ENCODE results near the gene PDCD2L. TPM values are rescaled to one million over a fixed set of nuclear protein-coding genes. Genes with fewer than 3 reads are reported as not detected.

PDCD2L gene
- total RNA-seq, 1 experiment from 2014 or later = 43.4 TPM

DNA sequence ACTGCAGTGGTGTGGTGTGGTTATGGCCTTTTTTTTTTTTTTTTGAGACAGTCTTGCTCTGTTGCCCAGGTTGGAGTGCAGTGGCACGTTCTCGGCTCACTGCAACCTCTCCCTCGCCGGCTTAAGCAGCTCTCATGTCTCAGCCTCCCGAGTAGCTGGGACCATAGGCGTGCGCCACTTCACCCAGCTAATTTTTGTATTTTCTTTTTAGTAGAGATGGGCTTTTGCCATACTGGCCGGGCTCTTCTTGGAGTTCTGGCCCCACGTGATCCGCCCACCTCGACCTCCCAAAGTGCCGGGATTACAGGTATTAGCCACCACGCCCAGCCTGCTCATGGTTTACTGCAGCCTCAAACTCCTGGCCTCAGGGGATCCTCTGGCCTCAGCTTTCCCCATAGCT is 7.0 kb downstream of the PDCD2L start:
- DNase-seq (ENCODE audit: low spot score) (no peak), ATAC-seq (no peak)
- TF ChIP-seq ZNF423 (CRISPR knock-in tag; IDR thresholded peaks at IDR 0.05) (no peak), NR3C1 (CRISPR knock-in tag; conservative IDR thresholded peaks at IDR 0.05; ENCODE audit: low read depth) (no peak), TEAD1 (CRISPR knock-in tag; IDR thresholded peaks at IDR 0.05) (no peak), RORB (CRISPR knock-in tag; IDR thresholded peaks at IDR 0.05) (no peak), NFATC4 (CRISPR knock-in tag; IDR thresholded peaks at IDR 0.05) (no peak)
- TF ChIP-seq, protein P1, sequence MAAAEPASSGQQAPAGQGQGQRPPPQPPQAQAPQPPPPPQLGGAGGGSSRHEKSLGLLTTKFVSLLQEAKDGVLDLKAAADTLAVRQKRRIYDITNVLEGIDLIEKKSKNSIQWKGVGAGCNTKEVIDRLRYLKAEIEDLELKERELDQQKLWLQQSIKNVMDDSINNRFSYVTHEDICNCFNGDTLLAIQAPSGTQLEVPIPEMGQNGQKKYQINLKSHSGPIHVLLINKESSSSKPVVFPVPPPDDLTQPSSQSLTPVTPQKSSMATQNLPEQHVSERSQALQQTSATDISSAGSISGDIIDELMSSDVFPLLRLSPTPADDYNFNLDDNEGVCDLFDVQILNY (CRISPR knock-in tag; IDR thresholded peaks at IDR 0.05) = no peak
- TF ChIP-seq, protein P2, sequence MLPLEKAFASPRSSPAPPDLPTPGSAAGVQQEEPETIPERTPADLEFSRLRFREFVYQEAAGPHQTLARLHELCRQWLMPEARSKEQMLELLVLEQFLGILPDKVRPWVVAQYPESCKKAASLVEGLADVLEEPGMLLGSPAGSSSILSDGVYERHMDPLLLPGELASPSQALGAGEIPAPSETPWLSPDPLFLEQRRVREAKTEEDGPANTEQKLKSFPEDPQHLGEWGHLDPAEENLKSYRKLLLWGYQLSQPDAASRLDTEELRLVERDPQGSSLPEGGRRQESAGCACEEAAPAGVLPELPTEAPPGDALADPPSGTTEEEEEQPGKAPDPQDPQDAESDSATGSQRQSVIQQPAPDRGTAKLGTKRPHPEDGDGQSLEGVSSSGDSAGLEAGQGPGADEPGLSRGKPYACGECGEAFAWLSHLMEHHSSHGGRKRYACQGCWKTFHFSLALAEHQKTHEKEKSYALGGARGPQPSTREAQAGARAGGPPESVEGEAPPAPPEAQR (CRISPR knock-in tag; IDR thresholded peaks at IDR 0.05) = no peak
- TF ChIP-seq, protein P3, sequence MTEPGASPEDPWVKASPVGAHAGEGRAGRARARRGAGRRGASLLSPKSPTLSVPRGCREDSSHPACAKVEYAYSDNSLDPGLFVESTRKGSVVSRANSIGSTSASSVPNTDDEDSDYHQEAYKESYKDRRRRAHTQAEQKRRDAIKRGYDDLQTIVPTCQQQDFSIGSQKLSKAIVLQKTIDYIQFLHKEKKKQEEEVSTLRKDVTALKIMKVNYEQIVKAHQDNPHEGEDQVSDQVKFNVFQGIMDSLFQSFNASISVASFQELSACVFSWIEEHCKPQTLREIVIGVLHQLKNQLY (CRISPR knock-in tag; IDR thresholded peaks at IDR 0.05) = no peak
- TF ChIP-seq, protein P4, sequence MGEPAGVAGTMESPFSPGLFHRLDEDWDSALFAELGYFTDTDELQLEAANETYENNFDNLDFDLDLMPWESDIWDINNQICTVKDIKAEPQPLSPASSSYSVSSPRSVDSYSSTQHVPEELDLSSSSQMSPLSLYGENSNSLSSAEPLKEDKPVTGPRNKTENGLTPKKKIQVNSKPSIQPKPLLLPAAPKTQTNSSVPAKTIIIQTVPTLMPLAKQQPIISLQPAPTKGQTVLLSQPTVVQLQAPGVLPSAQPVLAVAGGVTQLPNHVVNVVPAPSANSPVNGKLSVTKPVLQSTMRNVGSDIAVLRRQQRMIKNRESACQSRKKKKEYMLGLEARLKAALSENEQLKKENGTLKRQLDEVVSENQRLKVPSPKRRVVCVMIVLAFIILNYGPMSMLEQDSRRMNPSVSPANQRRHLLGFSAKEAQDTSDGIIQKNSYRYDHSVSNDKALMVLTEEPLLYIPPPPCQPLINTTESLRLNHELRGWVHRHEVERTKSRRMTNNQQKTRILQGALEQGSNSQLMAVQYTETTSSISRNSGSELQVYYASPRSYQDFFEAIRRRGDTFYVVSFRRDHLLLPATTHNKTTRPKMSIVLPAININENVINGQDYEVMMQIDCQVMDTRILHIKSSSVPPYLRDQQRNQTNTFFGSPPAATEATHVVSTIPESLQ (CRISPR knock-in tag; IDR thresholded peaks at IDR 0.05) = no peak
- POLR2A ChIA-PET = no interaction called here
- CTCF ChIA-PET = no interaction called here
- Mint-ChIP-seq H3K27ac (no peak overlapping the region), H3K9me3 (peaks cover 4% of the 10 kb centered on the region; the same call in 1 of the 2 replicates), H3K4me3 (no peak overlapping the region), H3K4me1 (no peaks in the 10 kb centered on the region), H3K27me3 (ENCODE audit: low read depth) (no peaks in the 10 kb centered on the region), H3K36me3 (peaks cover 35% of the 10 kb centered on the region)

DNA sequence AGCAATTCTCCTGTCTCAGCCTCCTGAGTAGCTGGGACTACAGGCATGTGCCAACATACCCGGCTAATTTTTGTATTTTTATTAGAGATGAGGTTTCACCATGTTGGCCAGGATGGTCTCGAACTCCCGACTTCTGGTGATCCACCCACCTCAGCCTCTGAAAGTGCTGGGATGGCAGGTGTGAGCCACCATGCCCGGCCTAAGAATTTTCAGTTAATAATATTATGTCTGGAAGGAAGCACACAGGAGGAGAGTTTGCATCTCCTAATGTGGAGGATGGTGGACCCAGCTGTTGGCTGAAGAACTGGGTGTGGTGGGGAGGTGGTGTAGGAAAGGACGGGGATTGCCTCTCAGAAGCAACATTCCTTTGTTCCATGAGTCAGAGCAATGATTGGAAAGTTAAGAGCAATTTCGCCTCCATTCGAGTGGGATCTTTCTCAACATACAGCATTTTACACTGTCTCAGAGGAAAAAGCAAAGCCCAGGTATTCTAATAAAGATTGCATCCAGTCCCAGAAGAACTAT is 11.9 kb downstream of the PDCD2L start:
- H3K4me3 Mint-ChIP-seq = no peak overlapping the region
- no peaks in the 10 kb centered on the region for H3K4me1 Mint-ChIP-seq
- ChIA-PET CTCF (no interaction called here), POLR2A (no interaction called here)
- peaks cover 55% of the 10 kb centered on the region for H3K36me3 Mint-ChIP-seq
- no peaks in the 10 kb centered on the region for H3K27me3 Mint-ChIP-seq (ENCODE audit: low read depth)
- no peaks in the 10 kb centered on the region for H3K9me3 Mint-ChIP-seq
- no peak overlapping the region for H3K27ac Mint-ChIP-seq
- TF ChIP-seq OVOL2 (CRISPR knock-in tag; IDR thresholded peaks at IDR 0.05; ENCODE audit: borderline replicate concordance) (no peak), ZNF416 (CRISPR knock-in tag; IDR thresholded peaks at IDR 0.05) (no peak), ZNF263 (CRISPR knock-in tag; IDR thresholded peaks at IDR 0.05; ENCODE audit: low read depth) (no peak), ZNF423 (CRISPR knock-in tag; IDR thresholded peaks at IDR 0.05) (no peak), KAT7 (CRISPR knock-in tag; IDR thresholded peaks at IDR 0.05; ENCODE audit: borderline replicate concordance) (no peak), JAZF1 (CRISPR knock-in tag; IDR thresholded peaks at IDR 0.05) (no peak), TP53 (CRISPR knock-in tag; IDR thresholded peaks at IDR 0.05) (no peak), NR3C1 (CRISPR knock-in tag; conservative IDR thresholded peaks at IDR 0.05; ENCODE audit: low read depth) (no peak), GABPB1 (CRISPR knock-in tag; IDR thresholded peaks at IDR 0.05) (no peak), NR1H2 (CRISPR knock-in tag; IDR thresholded peaks at IDR 0.05) (no peak)
- TF ChIP-seq, protein P5, sequence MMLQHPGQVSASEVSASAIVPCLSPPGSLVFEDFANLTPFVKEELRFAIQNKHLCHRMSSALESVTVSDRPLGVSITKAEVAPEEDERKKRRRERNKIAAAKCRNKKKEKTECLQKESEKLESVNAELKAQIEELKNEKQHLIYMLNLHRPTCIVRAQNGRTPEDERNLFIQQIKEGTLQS (CRISPR knock-in tag; conservative IDR thresholded peaks at IDR 0.05) = no peak
- TF ChIP-seq, protein P6, sequence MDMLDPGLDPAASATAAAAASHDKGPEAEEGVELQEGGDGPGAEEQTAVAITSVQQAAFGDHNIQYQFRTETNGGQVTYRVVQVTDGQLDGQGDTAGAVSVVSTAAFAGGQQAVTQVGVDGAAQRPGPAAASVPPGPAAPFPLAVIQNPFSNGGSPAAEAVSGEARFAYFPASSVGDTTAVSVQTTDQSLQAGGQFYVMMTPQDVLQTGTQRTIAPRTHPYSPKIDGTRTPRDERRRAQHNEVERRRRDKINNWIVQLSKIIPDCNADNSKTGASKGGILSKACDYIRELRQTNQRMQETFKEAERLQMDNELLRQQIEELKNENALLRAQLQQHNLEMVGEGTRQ (CRISPR knock-in tag; IDR thresholded peaks at IDR 0.05) = no peak
- TF ChIP-seq, protein P7, sequence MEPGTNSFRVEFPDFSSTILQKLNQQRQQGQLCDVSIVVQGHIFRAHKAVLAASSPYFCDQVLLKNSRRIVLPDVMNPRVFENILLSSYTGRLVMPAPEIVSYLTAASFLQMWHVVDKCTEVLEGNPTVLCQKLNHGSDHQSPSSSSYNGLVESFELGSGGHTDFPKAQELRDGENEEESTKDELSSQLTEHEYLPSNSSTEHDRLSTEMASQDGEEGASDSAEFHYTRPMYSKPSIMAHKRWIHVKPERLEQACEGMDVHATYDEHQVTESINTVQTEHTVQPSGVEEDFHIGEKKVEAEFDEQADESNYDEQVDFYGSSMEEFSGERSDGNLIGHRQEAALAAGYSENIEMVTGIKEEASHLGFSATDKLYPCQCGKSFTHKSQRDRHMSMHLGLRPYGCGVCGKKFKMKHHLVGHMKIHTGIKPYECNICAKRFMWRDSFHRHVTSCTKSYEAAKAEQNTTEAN (CRISPR knock-in tag; IDR thresholded peaks at IDR 0.05) = no peak
- TF ChIP-seq, protein P8, sequence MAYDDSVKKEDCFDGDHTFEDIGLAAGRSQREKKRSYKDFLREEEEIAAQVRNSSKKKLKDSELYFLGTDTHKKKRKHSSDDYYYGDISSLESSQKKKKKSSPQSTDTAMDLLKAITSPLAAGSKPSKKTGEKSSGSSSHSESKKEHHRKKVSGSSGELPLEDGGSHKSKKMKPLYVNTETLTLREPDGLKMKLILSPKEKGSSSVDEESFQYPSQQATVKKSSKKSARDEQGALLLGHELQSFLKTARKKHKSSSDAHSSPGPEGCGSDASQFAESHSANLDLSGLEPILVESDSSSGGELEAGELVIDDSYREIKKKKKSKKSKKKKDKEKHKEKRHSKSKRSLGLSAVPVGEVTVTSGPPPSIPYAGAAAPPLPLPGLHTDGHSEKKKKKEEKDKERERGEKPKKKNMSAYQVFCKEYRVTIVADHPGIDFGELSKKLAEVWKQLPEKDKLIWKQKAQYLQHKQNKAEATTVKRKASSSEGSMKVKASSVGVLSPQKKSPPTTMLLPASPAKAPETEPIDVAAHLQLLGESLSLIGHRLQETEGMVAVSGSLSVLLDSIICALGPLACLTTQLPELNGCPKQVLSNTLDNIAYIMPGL (CRISPR knock-in tag; IDR thresholded peaks at IDR 0.05) = no peak
- TF ChIP-seq, protein P9, sequence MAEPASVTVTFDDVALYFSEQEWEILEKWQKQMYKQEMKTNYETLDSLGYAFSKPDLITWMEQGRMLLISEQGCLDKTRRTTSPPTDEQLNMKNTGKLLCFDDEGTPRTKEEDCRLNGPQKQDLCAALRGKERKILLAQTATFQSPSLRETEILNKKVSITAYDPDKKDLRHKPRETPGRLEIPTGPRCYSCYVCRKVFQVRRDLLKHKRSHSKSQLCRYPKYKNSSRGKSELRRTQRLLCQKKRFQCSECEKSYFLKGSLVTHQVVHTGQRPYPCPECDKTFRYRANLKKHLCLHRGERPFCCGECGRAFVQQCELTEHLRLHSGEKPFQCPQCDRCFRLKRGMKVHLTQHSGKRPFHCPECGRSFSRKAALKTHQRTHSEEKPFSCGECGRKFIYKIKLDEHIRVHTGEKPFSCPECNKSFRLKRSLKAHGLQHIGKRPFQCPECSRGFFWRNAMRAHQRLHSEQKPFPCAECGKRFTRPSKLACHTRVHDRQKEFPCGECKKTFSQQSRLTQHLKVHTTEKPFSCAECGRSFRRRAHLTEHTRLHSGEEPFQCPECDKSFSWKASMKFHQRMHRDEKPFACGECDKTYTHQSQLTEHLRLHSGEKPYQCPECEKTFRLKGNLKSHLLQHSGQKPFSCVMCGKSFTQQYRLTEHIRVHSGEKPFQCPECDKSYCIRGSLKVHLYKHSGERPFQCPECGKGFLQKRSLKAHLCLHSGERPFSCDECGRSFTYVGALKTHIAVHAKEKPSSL (CRISPR knock-in tag; conservative IDR thresholded peaks at IDR 0.05) = no peak
- DNase-seq (ENCODE audit: low spot score) (no peak), ATAC-seq (no peak)

Data from WTC11 (cell line).